GM23338 (cell line): ENCODE measurements around the gene JARID2. TPM values are rescaled to one million over a fixed set of nuclear protein-coding genes. Genes with fewer than 3 reads are reported as not detected.

ENCODE experiments used
- ATAC-seq: fragments of 200-7000 bp; cut with Tn5 transposase; 3 replicates; pipeline ENCODE4 v1.9.1; 2020
- DNase-seq: peaks from one replicate; pipeline ENCODE4 v3.0.0-alpha.2; 2015; ENCODE audit warnings: low spot score
- H2AFZ ChIP-seq: fragments of 200-600 bp; sonication (generic); 2 replicates; pipeline ENCODE4 v1.8.0; 2016; ENCODE audit warnings: antibody characterized with exemption, mild to moderate bottlenecking, moderate library complexity
- H3F3A ChIP-seq: fragments of 200-600 bp; sonication (generic); replicated peaks from 2 replicates; pipeline ENCODE4 v1.8.0; 2017; ENCODE audit warnings: antibody characterized with exemption, mixed run types, low read depth
- H3K27ac ChIP-seq: fragments of 200-600 bp; sonication (generic); 2 replicates; pipeline ENCODE4 v1.6.1; 2016; ENCODE audit warnings: low read depth
- H3K27me3 ChIP-seq: fragments of 200-600 bp; sonication (generic); 2 replicates; pipeline ENCODE4 v1.8.0; 2016; ENCODE audit warnings: mild to moderate bottlenecking, mixed run types, moderate library complexity; ENCODE audit not compliant: insufficient read depth
- H3K36me3 ChIP-seq: fragments of 200-600 bp; sonication (generic); 2 replicates; pipeline ENCODE4 v1.8.0; 2016; ENCODE audit warnings: mild to moderate bottlenecking; ENCODE audit not compliant: insufficient read depth
- H3K4me1 ChIP-seq: fragments of 200-600 bp; sonication (generic); 2 replicates; pipeline ENCODE4 v1.8.0; 2016; ENCODE audit warnings: mild to moderate bottlenecking, moderate library complexity; ENCODE audit not compliant: insufficient read depth
- H3K4me2 ChIP-seq: fragments of 200-600 bp; sonication (generic); 2 replicates; pipeline ENCODE4 v1.7.1; 2017; ENCODE audit warnings: mixed run types
- H3K4me3 ChIP-seq: fragments of 200-600 bp; sonication (generic); 2 replicates; pipeline ENCODE4 v1.6.1; 2016; ENCODE audit warnings: mixed run types
- H3K79me2 ChIP-seq: fragments of 200-600 bp; sonication (generic); replicated peaks from 2 replicates; pipeline ENCODE4 v1.8.0; 2017; ENCODE audit warnings: mild to moderate bottlenecking; ENCODE audit not compliant: insufficient read depth
- H3K9me2 ChIP-seq: fragments of 200-600 bp; sonication (generic); 2 replicates; pipeline ENCODE4 v1.8.0; 2017; ENCODE audit not compliant: insufficient read depth
- H4K20me1 ChIP-seq: fragments of 200-600 bp; sonication (generic); replicated peaks from 2 replicates; pipeline ENCODE4 v1.8.0; 2017; ENCODE audit warnings: mild to moderate bottlenecking; ENCODE audit not compliant: insufficient read depth
- H3K27ac Mint-ChIP-seq: 2 replicates; pipeline ENCODE4 v1.8.0; 2020; ENCODE audit warnings: inconsistent platforms, mild to moderate bottlenecking, moderate library complexity, mixed read lengths
- H3K27me3 Mint-ChIP-seq: 3 replicates; pipeline ENCODE4 v1.8.0; 2022; ENCODE audit warnings: low read depth, mild to moderate bottlenecking, moderate library complexity, mixed read lengths, inconsistent platforms; ENCODE audit not compliant: insufficient read depth, poor library complexity
- H3K36me3 Mint-ChIP-seq: 3 replicates; pipeline ENCODE4 v1.8.0; 2021; ENCODE audit warnings: low read depth, mild to moderate bottlenecking, inconsistent platforms, moderate library complexity, mixed read lengths
- H3K4me1 Mint-ChIP-seq: 3 replicates; pipeline ENCODE4 v1.8.0; 2020; ENCODE audit warnings: mild to moderate bottlenecking, inconsistent platforms, mixed read lengths
- H3K4me3 Mint-ChIP-seq: 3 replicates; pipeline ENCODE4 v1.8.0; 2021; ENCODE audit warnings: moderate library complexity, mild to moderate bottlenecking, inconsistent platforms, mixed read lengths
- H3K9me3 Mint-ChIP-seq: 3 replicates; pipeline ENCODE4 v1.8.0; 2020; ENCODE audit warnings: moderate library complexity, mild to moderate bottlenecking, inconsistent platforms, mixed read lengths
- EZH2phosphoT487 ChIP-seq: fragments of 200-600 bp; sonication (generic); IDR thresholded peaks from one replicate; pipeline ENCODE4 v1.8.1; 2018; ENCODE audit warnings: antibody characterized with exemption; ENCODE audit not compliant: unreplicated experiment
- JUNB ChIP-seq: IDR thresholded peaks from one replicate; pipeline ENCODE4 v1.6.1; 2016; ENCODE audit warnings: antibody characterized with exemption; ENCODE audit not compliant: unreplicated experiment
- POLR2AphosphoS5 ChIP-seq: IDR thresholded peaks from 2 replicates; pipeline ENCODE4 v1.6.1; 2016; ENCODE audit warnings: antibody characterized with exemption, low read depth
- ZNF114 ChIP-seq: fragments of 250-450 bp; sonication (Bioruptor Pico); IDR thresholded peaks from 2 replicates; pipeline ENCODE4 v1.5.0; 2020; ENCODE audit warnings: mild to moderate bottlenecking, moderate library complexity
- polyA plus RNA-seq: library from polyadenylated mRNA; unstranded; fragments of >200 nt; fragmentation: Nextera tagmentation; extraction: Ambion mirVana; gene quantifications from 2 replicates; pipeline ENCODE4 v1.2.1, GENCODE V29; 2016
- total RNA-seq: library from RNA; depleted of rRNA; stranded (reverse); fragments of >200 nt; shearing (Covaris generic); gene quantifications from 2 replicates; pipeline ENCODE4 v1.2.3, GENCODE V29; 2014
- TF ChIP-seq, protein P1 (sequence below): IDR thresholded peaks from one replicate; pipeline ENCODE4 v1.6.1; 2018; ENCODE audit warnings: antibody characterized with exemption; ENCODE audit not compliant: unreplicated experiment
- TF ChIP-seq, protein P2 (sequence below): fragments of 250-450 bp; sonication (Bioruptor Pico); IDR thresholded peaks from 2 replicates; pipeline ENCODE4 v1.5.0; 2020; ENCODE audit warnings: mild to moderate bottlenecking, moderate library complexity
- TF ChIP-seq, protein P3 (sequence below): IDR thresholded peaks from 2 replicates; pipeline ENCODE4 v1.6.1; 2016; ENCODE audit warnings: antibody characterized with exemption

Gene JARID2
- total and polyA plus RNA-seq, 2 experiments from 2014 or later: 92.8 to 196 TPM

DNA sequence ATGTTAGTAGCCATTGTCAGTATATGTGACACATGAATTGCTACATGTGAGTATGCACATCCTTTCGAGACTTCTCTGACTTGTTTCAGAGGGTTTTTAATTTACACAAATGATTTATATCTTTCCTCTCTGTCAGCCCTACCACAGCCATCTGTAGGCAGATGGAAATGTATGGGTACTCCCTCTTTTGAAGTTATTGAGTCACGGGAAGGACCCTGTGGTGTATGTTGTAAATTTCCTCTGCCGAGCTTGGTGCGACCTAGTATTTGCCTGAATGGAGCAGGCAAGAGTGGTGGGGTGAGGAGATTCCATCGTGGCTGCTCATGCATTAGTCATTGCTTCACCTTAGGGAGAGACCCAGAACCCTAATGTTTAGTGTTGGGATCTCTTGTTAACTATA, 171.9 kb downstream of the JARID2 start (continued):
- TF ChIP-seq, protein P1, sequence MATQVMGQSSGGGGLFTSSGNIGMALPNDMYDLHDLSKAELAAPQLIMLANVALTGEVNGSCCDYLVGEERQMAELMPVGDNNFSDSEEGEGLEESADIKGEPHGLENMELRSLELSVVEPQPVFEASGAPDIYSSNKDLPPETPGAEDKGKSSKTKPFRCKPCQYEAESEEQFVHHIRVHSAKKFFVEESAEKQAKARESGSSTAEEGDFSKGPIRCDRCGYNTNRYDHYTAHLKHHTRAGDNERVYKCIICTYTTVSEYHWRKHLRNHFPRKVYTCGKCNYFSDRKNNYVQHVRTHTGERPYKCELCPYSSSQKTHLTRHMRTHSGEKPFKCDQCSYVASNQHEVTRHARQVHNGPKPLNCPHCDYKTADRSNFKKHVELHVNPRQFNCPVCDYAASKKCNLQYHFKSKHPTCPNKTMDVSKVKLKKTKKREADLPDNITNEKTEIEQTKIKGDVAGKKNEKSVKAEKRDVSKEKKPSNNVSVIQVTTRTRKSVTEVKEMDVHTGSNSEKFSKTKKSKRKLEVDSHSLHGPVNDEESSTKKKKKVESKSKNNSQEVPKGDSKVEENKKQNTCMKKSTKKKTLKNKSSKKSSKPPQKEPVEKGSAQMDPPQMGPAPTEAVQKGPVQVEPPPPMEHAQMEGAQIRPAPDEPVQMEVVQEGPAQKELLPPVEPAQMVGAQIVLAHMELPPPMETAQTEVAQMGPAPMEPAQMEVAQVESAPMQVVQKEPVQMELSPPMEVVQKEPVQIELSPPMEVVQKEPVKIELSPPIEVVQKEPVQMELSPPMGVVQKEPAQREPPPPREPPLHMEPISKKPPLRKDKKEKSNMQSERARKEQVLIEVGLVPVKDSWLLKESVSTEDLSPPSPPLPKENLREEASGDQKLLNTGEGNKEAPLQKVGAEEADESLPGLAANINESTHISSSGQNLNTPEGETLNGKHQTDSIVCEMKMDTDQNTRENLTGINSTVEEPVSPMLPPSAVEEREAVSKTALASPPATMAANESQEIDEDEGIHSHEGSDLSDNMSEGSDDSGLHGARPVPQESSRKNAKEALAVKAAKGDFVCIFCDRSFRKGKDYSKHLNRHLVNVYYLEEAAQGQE: no peak

DNA sequence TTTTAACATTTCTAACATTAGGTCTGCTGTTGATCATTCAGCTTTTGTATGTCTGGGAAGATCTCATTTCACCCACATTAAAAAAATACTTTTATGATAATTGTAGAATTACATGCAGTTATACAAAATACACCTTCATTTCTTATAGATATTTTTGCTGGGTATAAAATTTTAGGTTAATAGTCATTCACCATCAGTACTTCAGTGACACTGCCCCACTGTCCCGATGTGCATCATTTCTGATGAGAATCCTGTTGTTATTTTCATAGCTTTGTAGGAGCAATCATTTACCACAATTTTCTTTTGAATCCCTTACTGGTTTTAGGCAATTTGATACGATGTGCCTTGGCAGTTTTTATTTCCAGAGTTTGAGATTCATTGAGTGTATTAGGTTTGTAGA, 173.6 kb downstream of the JARID2 start:
- DNase-seq: no peak
- ATAC-seq: no peak
- peak overlapping the region; percentile 29; the same call in 1 of the 2 replicates for H3K27ac ChIP-seq
- TF ChIP-seq, protein P1: no peak
- no peak for TF ChIP-seq ZNF114 (CRISPR knock-in tag)
- TF ChIP-seq, protein P2, sequence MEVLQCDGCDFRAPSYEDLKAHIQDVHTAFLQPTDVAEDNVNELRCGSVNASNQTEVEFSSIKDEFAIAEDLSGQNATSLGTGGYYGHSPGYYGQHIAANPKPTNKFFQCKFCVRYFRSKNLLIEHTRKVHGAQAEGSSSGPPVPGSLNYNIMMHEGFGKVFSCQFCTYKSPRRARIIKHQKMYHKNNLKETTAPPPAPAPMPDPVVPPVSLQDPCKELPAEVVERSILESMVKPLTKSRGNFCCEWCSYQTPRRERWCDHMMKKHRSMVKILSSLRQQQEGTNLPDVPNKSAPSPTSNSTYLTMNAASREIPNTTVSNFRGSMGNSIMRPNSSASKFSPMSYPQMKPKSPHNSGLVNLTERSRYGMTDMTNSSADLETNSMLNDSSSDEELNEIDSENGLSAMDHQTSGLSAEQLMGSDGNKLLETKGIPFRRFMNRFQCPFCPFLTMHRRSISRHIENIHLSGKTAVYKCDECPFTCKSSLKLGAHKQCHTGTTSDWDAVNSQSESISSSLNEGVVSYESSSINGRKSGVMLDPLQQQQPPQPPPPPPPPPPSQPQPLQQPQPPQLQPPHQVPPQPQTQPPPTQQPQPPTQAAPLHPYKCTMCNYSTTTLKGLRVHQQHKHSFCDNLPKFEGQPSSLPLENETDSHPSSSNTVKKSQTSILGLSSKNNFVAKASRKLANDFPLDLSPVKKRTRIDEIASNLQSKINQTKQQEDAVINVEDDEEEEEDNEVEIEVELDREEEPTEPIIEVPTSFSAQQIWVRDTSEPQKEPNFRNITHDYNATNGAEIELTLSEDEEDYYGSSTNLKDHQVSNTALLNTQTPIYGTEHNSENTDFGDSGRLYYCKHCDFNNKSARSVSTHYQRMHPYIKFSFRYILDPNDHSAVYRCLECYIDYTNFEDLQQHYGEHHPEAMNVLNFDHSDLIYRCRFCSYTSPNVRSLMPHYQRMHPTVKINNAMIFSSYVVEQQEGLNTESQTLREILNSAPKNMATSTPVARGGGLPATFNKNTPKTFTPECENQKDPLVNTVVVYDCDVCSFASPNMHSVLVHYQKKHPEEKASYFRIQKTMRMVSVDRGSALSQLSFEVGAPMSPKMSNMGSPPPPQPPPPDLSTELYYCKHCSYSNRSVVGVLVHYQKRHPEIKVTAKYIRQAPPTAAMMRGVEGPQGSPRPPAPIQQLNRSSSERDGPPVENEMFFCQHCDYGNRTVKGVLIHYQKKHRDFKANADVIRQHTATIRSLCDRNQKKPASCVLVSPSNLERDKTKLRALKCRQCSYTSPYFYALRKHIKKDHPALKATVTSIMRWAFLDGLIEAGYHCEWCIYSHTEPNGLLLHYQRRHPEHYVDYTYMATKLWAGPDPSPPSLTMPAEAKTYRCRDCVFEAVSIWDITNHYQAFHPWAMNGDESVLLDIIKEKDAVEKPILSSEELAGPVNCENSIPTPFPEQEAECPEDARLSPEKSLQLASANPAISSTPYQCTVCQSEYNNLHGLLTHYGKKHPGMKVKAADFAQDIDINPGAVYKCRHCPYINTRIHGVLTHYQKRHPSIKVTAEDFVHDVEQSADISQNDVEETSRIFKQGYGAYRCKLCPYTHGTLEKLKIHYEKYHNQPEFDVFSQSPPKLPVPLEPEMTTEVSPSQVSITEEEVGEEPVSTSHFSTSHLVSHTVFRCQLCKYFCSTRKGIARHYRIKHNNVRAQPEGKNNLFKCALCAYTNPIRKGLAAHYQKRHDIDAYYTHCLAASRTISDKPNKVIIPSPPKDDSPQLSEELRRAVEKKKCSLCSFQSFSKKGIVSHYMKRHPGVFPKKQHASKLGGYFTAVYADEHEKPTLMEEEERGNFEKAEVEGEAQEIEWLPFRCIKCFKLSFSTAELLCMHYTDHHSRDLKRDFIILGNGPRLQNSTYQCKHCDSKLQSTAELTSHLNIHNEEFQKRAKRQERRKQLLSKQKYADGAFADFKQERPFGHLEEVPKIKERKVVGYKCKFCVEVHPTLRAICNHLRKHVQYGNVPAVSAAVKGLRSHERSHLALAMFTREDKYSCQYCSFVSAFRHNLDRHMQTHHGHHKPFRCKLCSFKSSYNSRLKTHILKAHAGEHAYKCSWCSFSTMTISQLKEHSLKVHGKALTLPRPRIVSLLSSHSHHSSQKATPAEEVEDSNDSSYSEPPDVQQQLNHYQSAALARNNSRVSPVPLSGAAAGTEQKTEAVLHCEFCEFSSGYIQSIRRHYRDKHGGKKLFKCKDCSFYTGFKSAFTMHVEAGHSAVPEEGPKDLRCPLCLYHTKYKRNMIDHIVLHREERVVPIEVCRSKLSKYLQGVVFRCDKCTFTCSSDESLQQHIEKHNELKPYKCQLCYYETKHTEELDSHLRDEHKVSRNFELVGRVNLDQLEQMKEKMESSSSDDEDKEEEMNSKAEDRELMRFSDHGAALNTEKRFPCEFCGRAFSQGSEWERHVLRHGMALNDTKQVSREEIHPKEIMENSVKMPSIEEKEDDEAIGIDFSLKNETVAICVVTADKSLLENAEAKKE (CRISPR knock-in tag): no peak
- no peak for TF ChIP-seq EZH2phosphoT487
- TF ChIP-seq, protein P3, sequence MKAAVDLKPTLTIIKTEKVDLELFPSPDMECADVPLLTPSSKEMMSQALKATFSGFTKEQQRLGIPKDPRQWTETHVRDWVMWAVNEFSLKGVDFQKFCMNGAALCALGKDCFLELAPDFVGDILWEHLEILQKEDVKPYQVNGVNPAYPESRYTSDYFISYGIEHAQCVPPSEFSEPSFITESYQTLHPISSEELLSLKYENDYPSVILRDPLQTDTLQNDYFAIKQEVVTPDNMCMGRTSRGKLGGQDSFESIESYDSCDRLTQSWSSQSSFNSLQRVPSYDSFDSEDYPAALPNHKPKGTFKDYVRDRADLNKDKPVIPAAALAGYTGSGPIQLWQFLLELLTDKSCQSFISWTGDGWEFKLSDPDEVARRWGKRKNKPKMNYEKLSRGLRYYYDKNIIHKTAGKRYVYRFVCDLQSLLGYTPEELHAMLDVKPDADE: no peak
- TF ChIP-seq POLR2AphosphoS5: no peak
- no peak for TF ChIP-seq JUNB
- peaks cover 52% of the 10 kb centered on the region for H3K27me3 Mint-ChIP-seq
- peaks cover 5% of the 10 kb centered on the region; the same call in 1 of the 2 replicates for H3F3A ChIP-seq
- no peak overlapping the region for H3K27ac Mint-ChIP-seq
- peaks cover 19% of the 10 kb centered on the region for H3K9me3 Mint-ChIP-seq
- H3K4me1 ChIP-seq: peaks cover 66% of the 10 kb centered on the region
- H3K36me3 ChIP-seq: peaks cover 3% of the 10 kb centered on the region; the same call in 1 of the 2 replicates
- H3K4me3 ChIP-seq: no peak overlapping the region
- H3K27me3 ChIP-seq: no peaks in the 10 kb centered on the region
- no peak overlapping the region for H2AFZ ChIP-seq
- H3K36me3 Mint-ChIP-seq: peaks cover 62% of the 10 kb centered on the region
- no peak overlapping the region for H3K4me3 Mint-ChIP-seq
- H3K4me1 Mint-ChIP-seq: peaks cover 65% of the 10 kb centered on the region
- no peaks in the 10 kb centered on the region for H3K9me2 ChIP-seq
- peaks cover 77% of the 10 kb centered on the region for H4K20me1 ChIP-seq
- peaks cover 90% of the 10 kb centered on the region for H3K79me2 ChIP-seq
- H3K4me2 ChIP-seq: peak overlapping the region; percentile 30; the same call in 1 of the 2 replicates
